ENCODE results near the gene FBXO31.
A peak's percentile ranks its signal among the peaks of the same experiment; 100 is the strongest.
"Not testable (repeated sequence)": the region's sequence is repeated elsewhere in the genome, so short reads cannot be mapped to it uniquely, and the experiment has no call there.

Gene FBXO31

DNA sequence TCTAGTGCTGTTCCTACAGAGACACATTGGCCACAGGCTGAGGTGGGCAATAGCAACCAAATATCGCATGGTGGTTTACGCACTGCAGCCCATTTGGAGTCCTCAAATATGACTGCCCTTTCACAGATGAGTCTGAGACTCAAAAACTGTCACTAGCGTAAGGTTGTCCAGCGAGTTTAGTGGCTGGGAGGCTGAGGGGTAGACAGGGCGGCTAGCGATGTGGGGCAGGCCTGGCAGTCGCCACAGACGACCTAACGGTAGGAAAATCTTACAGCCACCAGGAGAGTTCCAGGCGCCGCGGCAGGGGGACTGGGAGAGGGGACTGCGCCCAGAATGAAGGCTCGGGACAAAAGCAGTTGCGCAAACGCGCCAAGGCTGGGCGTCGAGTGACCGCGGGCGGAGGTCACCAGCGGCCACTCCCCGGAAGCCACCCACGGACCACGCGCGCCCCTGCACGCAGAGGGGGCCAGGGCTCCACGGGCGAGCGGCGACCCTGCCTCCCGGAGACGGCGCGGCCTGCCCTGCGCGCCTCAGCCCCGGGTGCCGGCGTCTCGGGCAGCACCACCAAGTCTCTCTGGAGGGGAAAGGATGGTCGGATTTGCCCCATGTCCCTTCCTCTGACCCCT, 7.9 kb upstream of the FBXO31 start:
- Histone ChIP-seq H3F3A (ENCODE audit: insufficient read depth, low read length) (no peaks in the 10 kb centered on the region), H3K27ac (ENCODE audit: low read depth, low read length, poor library complexity, severe bottlenecking) (peak overlapping the region; percentile 71), H4K20me1 (ENCODE audit: insufficient read depth, low read length) (no peaks in the 10 kb centered on the region), H2AFZ (ENCODE audit: low read length) (no peak overlapping the region), H3K4me3 (ENCODE audit: low read depth, low read length, poor library complexity, severe bottlenecking) (peak overlapping the region; percentile 87), H3K9ac (ENCODE audit: low read length) (peak overlapping the region; percentile 73), H3K27me3 (ENCODE audit: insufficient read depth, low read length) (no peaks in the 10 kb centered on the region), H3K9me2 (ENCODE audit: low read depth, low read length) (no peaks in the 10 kb centered on the region), H3K4me1 (ENCODE audit: insufficient read depth, low read length, severe bottlenecking) (peaks cover 52% of the 10 kb centered on the region), H3K79me2 (ENCODE audit: insufficient read depth, low read length) (peaks cover 31% of the 10 kb centered on the region), H3K9me3 (ENCODE audit: low read length) (no peaks in the 10 kb centered on the region), H3K4me2 (ENCODE audit: low read length) (peak overlapping the region; percentile 93), H3K36me3 (ENCODE audit: insufficient read depth, low read length) (peaks cover 4% of the 10 kb centered on the region; the same call in 1 of the 2 replicates)
- TF ChIP-seq, protein P1, sequence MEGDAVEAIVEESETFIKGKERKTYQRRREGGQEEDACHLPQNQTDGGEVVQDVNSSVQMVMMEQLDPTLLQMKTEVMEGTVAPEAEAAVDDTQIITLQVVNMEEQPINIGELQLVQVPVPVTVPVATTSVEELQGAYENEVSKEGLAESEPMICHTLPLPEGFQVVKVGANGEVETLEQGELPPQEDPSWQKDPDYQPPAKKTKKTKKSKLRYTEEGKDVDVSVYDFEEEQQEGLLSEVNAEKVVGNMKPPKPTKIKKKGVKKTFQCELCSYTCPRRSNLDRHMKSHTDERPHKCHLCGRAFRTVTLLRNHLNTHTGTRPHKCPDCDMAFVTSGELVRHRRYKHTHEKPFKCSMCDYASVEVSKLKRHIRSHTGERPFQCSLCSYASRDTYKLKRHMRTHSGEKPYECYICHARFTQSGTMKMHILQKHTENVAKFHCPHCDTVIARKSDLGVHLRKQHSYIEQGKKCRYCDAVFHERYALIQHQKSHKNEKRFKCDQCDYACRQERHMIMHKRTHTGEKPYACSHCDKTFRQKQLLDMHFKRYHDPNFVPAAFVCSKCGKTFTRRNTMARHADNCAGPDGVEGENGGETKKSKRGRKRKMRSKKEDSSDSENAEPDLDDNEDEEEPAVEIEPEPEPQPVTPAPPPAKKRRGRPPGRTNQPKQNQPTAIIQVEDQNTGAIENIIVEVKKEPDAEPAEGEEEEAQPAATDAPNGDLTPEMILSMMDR (IDR thresholded peaks at IDR 0.05; ENCODE audit: low read length), result no peak
- no peak for TF ChIP-seq EZH2 (IDR thresholded peaks at IDR 0.05; ENCODE audit: borderline replicate concordance, low read length)

DNA sequence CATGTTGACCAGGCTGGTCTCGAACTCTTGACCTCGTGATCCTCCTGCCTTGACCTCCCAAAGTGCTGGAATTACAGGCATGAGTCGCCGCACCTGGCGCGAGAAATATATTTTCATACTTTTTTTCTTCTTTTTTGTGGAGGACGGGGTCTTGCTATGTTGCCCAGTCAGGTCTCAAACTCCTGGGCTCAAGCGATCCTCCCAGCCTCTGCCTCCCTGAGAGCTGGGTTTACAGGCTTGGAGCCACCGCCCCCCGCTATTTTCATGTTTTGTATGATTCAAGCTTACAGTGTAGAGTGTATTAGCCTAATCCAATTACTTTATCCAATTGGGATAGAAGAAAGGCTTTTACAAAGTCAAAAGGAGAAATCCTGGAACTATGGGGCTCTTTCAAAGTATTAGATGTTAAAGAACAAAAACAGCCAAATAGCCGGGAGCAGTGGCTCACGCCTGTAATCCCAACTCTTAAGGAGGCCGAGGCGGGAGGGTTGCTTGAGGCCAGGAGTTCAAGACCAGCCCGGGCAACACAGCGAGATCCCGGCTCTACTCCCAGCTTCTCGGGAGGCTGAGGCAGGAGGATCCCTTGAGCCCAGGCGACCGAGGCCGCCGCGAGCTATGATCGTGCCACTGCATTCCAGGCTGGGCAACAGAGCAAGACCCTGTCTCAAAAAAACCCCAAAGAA, 7.2 kb upstream of the FBXO31 start:
- Histone ChIP-seq H3K4me1 (ENCODE audit: insufficient read depth, low read length, severe bottlenecking) (peaks cover 52% of the 10 kb centered on the region), H2AFZ (ENCODE audit: low read length) (no peak overlapping the region), H3K9me2 (ENCODE audit: low read depth, low read length) (no peaks in the 10 kb centered on the region), H3K4me3 (ENCODE audit: low read depth, low read length, poor library complexity, severe bottlenecking) (peak overlapping the region; percentile 87), H3K4me2 (ENCODE audit: low read length) (peak overlapping the region; percentile 93), H3K9ac (ENCODE audit: low read length) (peak overlapping the region; percentile 73), H4K20me1 (ENCODE audit: insufficient read depth, low read length) (no peaks in the 10 kb centered on the region), H3K79me2 (ENCODE audit: insufficient read depth, low read length) (peaks cover 29% of the 10 kb centered on the region), H3K36me3 (ENCODE audit: insufficient read depth, low read length) (peaks cover 4% of the 10 kb centered on the region; the same call in 1 of the 2 replicates), H3K27me3 (ENCODE audit: insufficient read depth, low read length) (no peaks in the 10 kb centered on the region), H3K27ac (ENCODE audit: low read depth, low read length, poor library complexity, severe bottlenecking) (peak overlapping the region; percentile 71), H3K9me3 (ENCODE audit: low read length) (no peaks in the 10 kb centered on the region), H3F3A (ENCODE audit: insufficient read depth, low read length) (no peaks in the 10 kb centered on the region)
- TF ChIP-seq, protein P1 (IDR thresholded peaks at IDR 0.05; ENCODE audit: low read length), result no peak
- no peak for TF ChIP-seq EZH2 (IDR thresholded peaks at IDR 0.05; ENCODE audit: borderline replicate concordance, low read length)

DNA sequence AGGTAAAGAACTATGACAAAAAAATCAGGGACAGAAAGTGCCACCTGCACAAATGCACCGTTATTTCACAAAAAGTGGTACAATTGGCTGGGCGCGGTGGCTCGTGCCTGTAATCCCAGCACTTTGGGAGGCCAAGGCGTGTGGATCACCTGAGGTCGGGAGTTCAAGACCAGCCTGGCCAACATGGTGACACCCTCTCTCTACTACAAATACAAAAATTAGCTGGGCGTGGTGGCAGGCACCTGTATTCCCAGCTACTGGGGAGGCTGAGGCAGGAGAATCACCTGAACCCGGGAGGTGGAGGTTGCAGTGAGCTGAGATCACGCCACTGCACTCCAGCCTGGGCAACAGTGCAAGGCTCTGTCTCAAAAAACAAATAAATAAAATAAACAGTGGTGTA, 6.3 kb upstream of the FBXO31 start:
- Histone ChIP-seq H3K27ac (ENCODE audit: low read depth, low read length, poor library complexity, severe bottlenecking) (peak overlapping the region; percentile 97), H3K4me1 (ENCODE audit: insufficient read depth, low read length, severe bottlenecking) (peaks cover 52% of the 10 kb centered on the region)
- H3K4me2 ChIP-seq (ENCODE audit: low read length), result not testable (repeated sequence)

More for the DNA sequence above, 6.3 kb upstream of the FBXO31 start:
- not testable (repeated sequence) for H3K27me3 ChIP-seq (ENCODE audit: insufficient read depth, low read length); H3K9me2 ChIP-seq (ENCODE audit: low read depth, low read length); H4K20me1 ChIP-seq (ENCODE audit: insufficient read depth, low read length); H3F3A ChIP-seq (ENCODE audit: insufficient read depth, low read length); H3K4me3 ChIP-seq (ENCODE audit: low read depth, low read length, poor library complexity, severe bottlenecking); H2AFZ ChIP-seq (ENCODE audit: low read length); H3K9me3 ChIP-seq (ENCODE audit: low read length); H3K9ac ChIP-seq (ENCODE audit: low read length); H3K36me3 ChIP-seq (ENCODE audit: insufficient read depth, low read length)
- peaks cover 21% of the 10 kb centered on the region for H3K79me2 ChIP-seq (ENCODE audit: insufficient read depth, low read length)
